ACHN (cell line): ENCODE measurements around the gene ZNF595.
"Not testable (repeated sequence)": the region's sequence is repeated elsewhere in the genome, so short reads cannot be mapped to it uniquely, and the experiment has no call there.

Source experiments
- DNase-seq: peaks from one replicate; pipeline ENCODE4 v3.0.0-alpha.2; 2015
- in situ Hi-C: cut with HindIII; loops from 2 replicates; pipeline ENCODE4 v1.10.0; 2017; ENCODE audit warnings: low sequenced_read_pairs, low pct_ligation_motif_present, low pct_unique_long_range_greater_than_20kb

ZNF595 gene

GRCh38 chr4:53521-53920 is 400 bp downstream of the ZNF595 start:
- DNase-seq, in situ Hi-C loops: not testable (repeated sequence)

- in situ Hi-C loops, DNase-seq: not testable (repeated sequence)
These were observed 11.6 kb downstream of the ZNF595 start for GRCh38 chr4:64733-65132.

GRCh38 chr4:71830-72229 is 18.7 kb downstream of the ZNF595 start:
- no peak for DNase-seq
- in situ Hi-C loops, result no loop called here

GRCh38 chr4:85951-86350 is 32.8 kb downstream of the ZNF595 start:
- in situ Hi-C loops, result no loop called here
- no peak for DNase-seq

GRCh38 chr4:86559-87324 is 33.6 kb downstream of the ZNF595 start:
- DNase-seq, in situ Hi-C loops: not testable (repeated sequence)

- in situ Hi-C loops, result no loop called here
- no peak for DNase-seq
These were observed 45.3 kb downstream of the ZNF595 start for GRCh38 chr4:98386-98785.

GRCh38 chr4:99863-100262 is 46.7 kb downstream of the ZNF595 start:
- in situ Hi-C loops, result no loop called here
- no peak for DNase-seq

GRCh38 chr4:107083-107443 is 53.9 kb downstream of the ZNF595 start:
- DNase-seq, result no peak
- in situ Hi-C loops, result no loop called here

GRCh38 chr4:107444-108429 is 54.6 kb downstream of the ZNF595 start:
- in situ Hi-C loops, result no loop called here
- DNase-seq, result no peak

GRCh38 chr4:112771-113170 is 59.6 kb downstream of the ZNF595 start:
- DNase-seq, result no peak
- in situ Hi-C loops, result no loop called here

- no peak for DNase-seq
- in situ Hi-C loops, result no loop called here
These were observed 60.6 kb downstream of the ZNF595 start for GRCh38 chr4:113732-114131.

GRCh38 chr4:114149-114548 is 61.0 kb downstream of the ZNF595 start:
- in situ Hi-C loops, result no loop called here

GRCh38 chr4:116499-116898 is 63.4 kb downstream of the ZNF595 start:
- in situ Hi-C loops, result no loop called here
- no peak for DNase-seq

More at GRCh38 chr4:114149-114548, 61.0 kb downstream of the ZNF595 start:
- DNase-seq, result no peak

GRCh38 chr4:120616-121015 is 67.5 kb downstream of the ZNF595 start:
- DNase-seq, result no peak
- in situ Hi-C loops, result no loop called here

GRCh38 chr4:121408-122084 is 68.4 kb downstream of the ZNF595 start:
- in situ Hi-C loops, result no loop called here
- DNase-seq, result no peak

GRCh38 chr4:123922-124274 is 70.8 kb downstream of the ZNF595 start:
- in situ Hi-C loops, DNase-seq: not testable (repeated sequence)

- no peak for DNase-seq
- in situ Hi-C loops, result no loop called here
These were observed 71.4 kb downstream of the ZNF595 start, which contains the start of gene ZNF718 for GRCh38 chr4:124275-125081. Gene ZNF718 (plus strand): TSS chr4:124501. CDS start chr4:124671, 170 bp downstream.

GRCh38 chr4:125091-125771 is 72.1 kb downstream of the ZNF595 start:
- no peak for DNase-seq
- in situ Hi-C loops, result no loop called here
